Pericardium fibroblast (primary cell): ENCODE data around the gene CLEC11A. TPM values are rescaled to one million over a fixed set of nuclear protein-coding genes. Genes with fewer than 3 reads are reported as not detected.

Experiments used
- total RNA-seq: library from RNA; depleted of rRNA; stranded (reverse); fragments of >200 nt; gene quantifications from 2 replicates; pipeline ENCODE4 v1.2.3, GENCODE V29; 2015

CLEC11A gene, protein sequence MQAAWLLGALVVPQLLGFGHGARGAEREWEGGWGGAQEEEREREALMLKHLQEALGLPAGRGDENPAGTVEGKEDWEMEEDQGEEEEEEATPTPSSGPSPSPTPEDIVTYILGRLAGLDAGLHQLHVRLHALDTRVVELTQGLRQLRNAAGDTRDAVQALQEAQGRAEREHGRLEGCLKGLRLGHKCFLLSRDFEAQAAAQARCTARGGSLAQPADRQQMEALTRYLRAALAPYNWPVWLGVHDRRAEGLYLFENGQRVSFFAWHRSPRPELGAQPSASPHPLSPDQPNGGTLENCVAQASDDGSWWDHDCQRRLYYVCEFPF
- total RNA-seq: 172 and 192 TPM in 2 replicates

DNA sequence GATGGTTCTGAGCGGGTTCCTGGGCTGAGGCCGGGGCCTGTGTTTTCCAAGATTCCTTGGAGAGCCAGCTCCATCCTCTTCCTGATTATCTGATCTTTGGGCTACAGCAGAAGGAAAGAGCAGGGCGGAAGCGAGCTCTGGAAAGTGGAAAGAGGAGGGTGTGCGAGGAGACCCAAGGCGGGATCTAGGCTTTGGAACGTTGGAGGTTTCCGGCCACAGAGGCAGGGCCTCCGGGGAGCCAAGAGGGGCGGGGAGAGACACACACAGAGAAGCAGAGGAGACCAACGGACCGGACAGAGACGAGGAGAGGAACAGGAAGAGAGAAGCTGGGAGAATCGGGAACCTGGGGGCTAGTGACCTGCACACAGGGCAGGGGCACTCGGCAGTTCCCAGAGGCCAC is at the start of gene CLEC11A:
Gene CLEC11A (plus strand): TSS at position 296 of the 400 bp plus-strand sequence. CDS start 162 bp downstream, outside the sequence.

GRCh38 chr19:50719566-50719965 is 3.6 kb upstream of the CLEC11A start, which contains the start of gene SHANK1:
SHANK1 (minus strand) TSS chr19:50719802; CDS start chr19:50716919, 2,883 bp downstream.

GRCh38 chr19:50770164-50770563 is 47.0 kb downstream of the CLEC11A start, which contains the start of gene GPR32:
GPR32 (plus strand) TSS chr19:50770464; CDS start chr19:50770601, 137 bp downstream.

Other genes starting within 250 kb of the CLEC11A start
- 120 and 125 TPM in 2 replicates for gene EMC10, start 246.9 kb upstream of the CLEC11A start, total RNA-seq
- gene GARIN5A, start 246.5 kb upstream of the CLEC11A start, total RNA-seq: 1.1 TPM in 1 of 2 replicates, not detected in the other
- 48.7 and 55.0 TPM in 2 replicates for gene JOSD2, start 212.2 kb upstream of the CLEC11A start, total RNA-seq
- not detected in 2 replicates for gene ASPDH, start 209.5 kb upstream of the CLEC11A start, total RNA-seq
- 0.35 and 0.60 TPM in 2 replicates for gene LRRC4B, start 154.9 kb upstream of the CLEC11A start, total RNA-seq
- 0.09 and 0.12 TPM in 2 replicates for gene SYT3, start 83.5 kb upstream of the CLEC11A start, total RNA-seq
- 1.1 TPM in 1 of 2 replicates, not detected in the other for gene C19orf81, start 73.9 kb upstream of the CLEC11A start, total RNA-seq
- gene SHANK1, start 3.6 kb upstream of the CLEC11A start, total RNA-seq: 0.93 and 1.4 TPM in 2 replicates
- gene GPR32, start 47.1 kb downstream of the CLEC11A start, total RNA-seq: not detected in 2 replicates
- not detected in 2 replicates for gene ACP4, start 67.1 kb downstream of the CLEC11A start, total RNA-seq
- not detected in 2 replicates for gene KLK1, start 100.4 kb downstream of the CLEC11A start, total RNA-seq
- not detected in 2 replicates for gene KLK15, start 110.2 kb downstream of the CLEC11A start, total RNA-seq
- gene KLK3, start 131.6 kb downstream of the CLEC11A start, total RNA-seq: not detected in 2 replicates
- not detected in 2 replicates for gene KLK2, start 150.1 kb downstream of the CLEC11A start, total RNA-seq
- gene KLK4, start 188.0 kb downstream of the CLEC11A start, total RNA-seq: not detected in 2 replicates
- gene KLK5, start 229.7 kb downstream of the CLEC11A start, total RNA-seq: not detected in 2 replicates
- gene KLK6, start 246.2 kb downstream of the CLEC11A start, total RNA-seq: not detected in 2 replicates